HG03354 (cell line): Measurements from ENCODE around the gene CLEC18C.
"Not testable (repeated sequence)": the region's sequence is repeated elsewhere in the genome, so short reads cannot be mapped to it uniquely, and the experiment has no call there.

Source experiments
- ATAC-seq: cut with Tn5 transposase; IDR thresholded peaks from one replicate; pipeline ENCODE4 v1.9.1; 2021; ENCODE audit warnings: mild to moderate bottlenecking; ENCODE audit not compliant: unreplicated experiment, poor library complexity, severe bottlenecking

The CLEC18C gene

GRCh38 chr16:70173212-70173837 is at the start of gene CLEC18C:
Gene CLEC18C, plus strand, starts transcription at chr16:70173787. Its CDS starts 492 bp downstream, at chr16:70174279.
- ATAC-seq, result not testable (repeated sequence)

- not testable (repeated sequence) for ATAC-seq
These were observed 49.8 kb upstream of the CLEC18C start for GRCh38 chr16:70123822-70124221.

DNA sequence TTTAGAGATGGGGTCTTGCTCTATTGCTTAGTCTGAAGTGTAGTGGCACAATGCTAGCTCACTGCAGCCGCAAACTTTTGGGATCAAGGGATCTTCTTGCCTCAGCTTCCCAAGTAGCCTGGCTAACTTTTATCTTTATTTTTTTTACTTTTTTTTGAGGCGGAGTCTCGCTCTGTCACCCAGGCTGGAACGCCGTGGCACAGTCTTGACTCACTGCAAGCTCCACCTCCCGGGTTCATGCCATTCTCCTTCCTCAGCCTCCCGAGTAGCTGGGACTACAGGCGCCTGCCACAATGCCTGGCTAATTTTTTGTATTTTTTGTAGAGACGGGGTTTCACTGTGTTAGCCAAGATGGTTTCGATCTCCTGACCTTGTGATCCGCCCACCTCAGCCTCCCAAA is 47.4 kb upstream of the CLEC18C start:
- ATAC-seq, result not testable (repeated sequence)

- ATAC-seq, result not testable (repeated sequence)
These were observed 45.9 kb upstream of the CLEC18C start for GRCh38 chr16:70127706-70128105.

DNA sequence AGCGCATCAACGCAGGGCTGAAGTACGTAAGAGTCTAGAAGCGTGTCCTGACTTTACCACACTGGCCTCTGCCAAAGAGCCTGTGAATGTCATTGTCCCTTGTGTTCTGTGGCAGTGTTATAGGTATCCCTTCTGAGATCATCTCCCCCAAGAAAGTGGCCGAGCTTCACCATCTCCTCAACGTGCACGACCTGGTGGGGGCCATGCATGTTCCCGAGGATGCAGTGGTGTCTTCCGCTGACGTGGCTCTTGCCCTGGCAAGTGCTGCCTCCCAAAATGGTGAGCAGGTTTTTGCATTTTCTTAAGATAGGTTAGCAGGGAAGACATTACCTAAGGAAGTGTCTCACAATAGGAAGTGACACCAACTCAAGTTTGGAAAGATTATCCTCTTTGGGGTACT is 44.7 kb upstream of the CLEC18C start:
- not testable (repeated sequence) for ATAC-seq

DNA sequence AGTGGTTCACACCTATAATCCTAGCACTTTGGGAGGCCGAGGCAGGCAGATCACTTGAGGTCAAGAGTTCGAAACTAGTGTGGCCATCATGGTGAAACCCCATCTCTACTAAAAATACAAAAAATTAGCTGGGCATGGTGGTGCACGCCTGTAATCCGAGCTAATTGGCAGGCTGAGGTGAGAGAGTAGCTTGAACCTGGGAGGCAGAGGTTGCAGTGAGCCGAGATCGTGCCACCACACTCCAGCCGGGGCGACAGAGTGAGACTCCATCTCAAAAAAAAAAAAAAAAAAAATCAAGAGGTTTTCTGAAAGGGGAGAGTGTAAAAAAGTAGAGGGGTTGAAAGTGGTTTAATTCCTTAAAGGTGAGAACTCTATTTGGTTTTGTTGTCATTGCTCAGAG is 37.8 kb upstream of the CLEC18C start:
- not testable (repeated sequence) for ATAC-seq

DNA sequence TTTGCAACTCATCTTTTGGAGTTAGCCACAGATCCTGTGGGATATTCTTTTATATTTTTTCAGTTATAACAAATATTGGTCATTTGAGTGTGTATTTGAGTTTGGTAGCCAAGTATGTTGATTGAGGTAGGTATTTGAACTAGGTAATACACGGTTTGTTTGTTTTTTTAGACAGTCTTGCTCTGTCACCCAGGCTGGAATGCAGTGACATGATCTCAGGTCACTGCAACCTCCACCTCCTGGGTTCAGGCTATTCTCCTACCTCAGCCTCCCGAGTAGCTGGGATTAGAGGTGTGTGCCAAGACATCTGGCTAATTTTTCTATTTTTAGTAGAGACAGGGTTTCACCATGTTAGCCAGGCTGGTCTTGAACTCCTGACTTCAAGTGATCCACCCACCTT is 37.0 kb upstream of the CLEC18C start:
- ATAC-seq, result not testable (repeated sequence)

GRCh38 chr16:70142739-70143138 is 30.8 kb upstream of the CLEC18C start:
- ATAC-seq, result not testable (repeated sequence)

GRCh38 chr16:70143231-70143895 is 30.2 kb upstream of the CLEC18C start:
- not testable (repeated sequence) for ATAC-seq

- not testable (repeated sequence) for ATAC-seq
These were observed 25.7 kb upstream of the CLEC18C start for GRCh38 chr16:70147853-70148252.

- not testable (repeated sequence) for ATAC-seq
These were observed 25.1 kb upstream of the CLEC18C start for GRCh38 chr16:70148453-70148852.

- not testable (repeated sequence) for ATAC-seq
These were observed 24.3 kb upstream of the CLEC18C start for GRCh38 chr16:70149296-70149695.

DNA sequence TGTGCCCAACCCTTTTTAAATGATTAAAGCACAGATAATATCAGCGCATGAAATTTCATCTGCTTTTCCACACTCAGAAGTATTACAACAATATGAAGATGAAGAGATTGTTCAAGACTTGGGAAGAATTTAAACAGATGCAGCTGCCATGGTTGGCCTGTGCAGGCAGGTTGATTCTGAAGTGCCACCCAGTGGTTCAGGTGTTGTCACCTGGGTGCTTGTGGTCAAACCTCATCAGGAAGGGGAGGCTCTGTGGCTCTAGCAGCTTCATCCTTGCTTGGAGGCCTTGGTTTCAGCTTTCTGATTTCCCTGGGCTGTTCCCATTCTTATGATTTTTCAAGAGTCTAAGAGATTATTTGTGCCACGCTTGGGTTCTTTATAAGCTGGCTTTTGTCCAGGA is 22.2 kb upstream of the CLEC18C start:
- no peak for ATAC-seq

- ATAC-seq, result no peak
These were observed 21.6 kb upstream of the CLEC18C start for GRCh38 chr16:70151941-70152509.

GRCh38 chr16:70152578-70153302 is 20.8 kb upstream of the CLEC18C start:
- no peak for ATAC-seq

GRCh38 chr16:70154736-70155135 is 18.9 kb upstream of the CLEC18C start:
- ATAC-seq, result not testable (repeated sequence)

DNA sequence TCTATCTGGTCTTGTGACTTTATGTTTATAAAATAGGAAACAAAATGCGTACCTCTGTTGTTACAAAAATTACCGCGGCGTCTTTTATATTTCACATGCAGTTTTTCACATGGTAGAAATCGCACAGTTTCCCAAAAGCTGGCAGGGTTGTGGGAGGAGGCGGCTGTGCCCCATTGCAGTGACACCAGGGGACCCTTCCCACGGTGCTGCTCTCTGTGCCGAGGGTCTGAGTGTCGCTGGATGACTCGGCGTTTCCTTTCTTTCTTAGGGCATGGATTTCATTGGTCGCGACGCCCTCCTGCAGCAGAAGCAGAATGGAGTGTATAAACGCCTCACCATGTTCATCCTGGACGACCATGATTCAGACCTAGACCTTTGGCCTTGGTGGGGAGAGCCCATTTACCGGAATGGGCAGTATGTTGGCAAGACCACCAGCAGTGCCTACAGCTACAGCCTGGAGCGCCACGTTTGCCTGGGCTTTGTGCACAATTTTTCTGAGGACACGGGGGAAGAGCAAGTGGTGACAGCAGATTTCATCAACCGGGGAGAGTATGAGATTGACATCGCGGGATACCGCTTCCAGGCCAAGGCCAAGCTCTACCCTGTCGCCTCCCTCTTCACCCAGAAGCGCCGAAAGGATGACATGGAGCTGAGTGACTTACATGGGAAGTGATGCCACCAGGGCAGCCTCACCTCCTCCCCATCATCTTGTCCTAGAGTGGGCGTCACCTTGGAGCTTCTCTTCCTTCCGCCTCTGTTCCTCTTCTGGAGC is 17.2 kb upstream of the CLEC18C start:
- no peak for ATAC-seq

DNA sequence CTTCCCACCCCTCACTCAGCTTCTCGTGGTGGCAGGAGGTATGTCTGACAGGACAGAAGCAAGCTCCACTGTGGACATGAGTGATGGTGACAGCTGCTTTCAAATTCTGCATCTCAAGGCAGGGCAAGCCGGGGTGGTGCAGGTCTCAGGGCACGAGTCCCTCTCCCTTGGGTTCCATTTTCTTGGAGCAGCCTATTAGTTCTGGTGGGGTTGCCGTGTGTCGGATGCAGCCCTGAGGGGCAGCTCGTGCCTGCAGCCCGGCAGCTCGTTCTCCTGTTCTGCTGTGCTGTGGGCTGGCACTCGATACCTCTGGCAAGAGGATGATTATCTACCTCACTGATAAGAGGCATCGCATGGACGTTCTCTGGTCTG is 16.5 kb upstream of the CLEC18C start:
- ATAC-seq, result no peak

DNA sequence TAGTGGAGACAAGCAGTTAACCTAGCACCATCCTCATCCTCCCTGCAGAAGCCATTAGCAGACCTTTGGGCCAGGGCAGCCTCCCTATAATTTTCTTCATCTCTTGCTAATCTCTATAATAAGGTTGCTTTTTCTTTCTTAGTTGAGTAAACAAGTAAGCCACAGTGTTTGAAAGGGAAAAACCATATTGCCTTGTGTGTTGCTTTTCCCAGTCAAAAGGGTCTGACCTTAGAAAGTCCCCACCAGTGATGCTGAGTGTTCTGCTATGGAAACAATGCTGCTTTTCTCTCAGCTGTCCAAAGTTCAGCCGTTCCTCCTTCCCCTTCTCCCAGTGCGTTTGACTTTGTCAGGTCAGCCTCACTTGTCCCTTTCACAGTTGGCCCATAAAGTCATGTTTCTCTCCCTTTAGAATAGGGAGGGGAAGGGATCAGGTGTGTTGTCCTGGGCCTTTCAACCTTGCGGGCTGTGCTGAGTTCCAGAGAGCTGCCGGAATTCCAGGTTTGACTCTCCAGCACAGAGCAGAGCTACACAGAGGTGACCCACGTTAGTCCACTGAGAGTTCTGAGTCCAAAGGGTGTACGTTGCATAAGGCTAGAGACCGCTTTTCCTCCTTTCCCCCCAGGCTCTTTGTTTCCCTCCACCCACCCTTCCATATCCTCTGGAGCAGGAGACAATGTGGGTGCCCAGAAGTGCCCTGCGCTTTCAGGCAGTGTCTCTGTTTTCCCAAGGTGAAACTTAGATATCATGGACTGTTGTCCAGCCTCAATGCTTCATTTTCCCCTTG is 15.9 kb upstream of the CLEC18C start:
- no peak for ATAC-seq
